ENCODE results near the gene ASTN2.
A peak's percentile ranks its signal among the peaks of the same experiment; 100 is the strongest.
"Not testable (repeated sequence)": the region's sequence is repeated elsewhere in the genome, so short reads cannot be mapped to it uniquely, and the experiment has no call there.

ASTN2 gene

GRCh38 chr9:116907989-116908388 lies 506.9 kb downstream of the ASTN2 start:
- no peak overlapping the region for H3K4me3 ChIP-seq (ENCODE audit: low read depth, low read length)
- TF ChIP-seq, protein P1, sequence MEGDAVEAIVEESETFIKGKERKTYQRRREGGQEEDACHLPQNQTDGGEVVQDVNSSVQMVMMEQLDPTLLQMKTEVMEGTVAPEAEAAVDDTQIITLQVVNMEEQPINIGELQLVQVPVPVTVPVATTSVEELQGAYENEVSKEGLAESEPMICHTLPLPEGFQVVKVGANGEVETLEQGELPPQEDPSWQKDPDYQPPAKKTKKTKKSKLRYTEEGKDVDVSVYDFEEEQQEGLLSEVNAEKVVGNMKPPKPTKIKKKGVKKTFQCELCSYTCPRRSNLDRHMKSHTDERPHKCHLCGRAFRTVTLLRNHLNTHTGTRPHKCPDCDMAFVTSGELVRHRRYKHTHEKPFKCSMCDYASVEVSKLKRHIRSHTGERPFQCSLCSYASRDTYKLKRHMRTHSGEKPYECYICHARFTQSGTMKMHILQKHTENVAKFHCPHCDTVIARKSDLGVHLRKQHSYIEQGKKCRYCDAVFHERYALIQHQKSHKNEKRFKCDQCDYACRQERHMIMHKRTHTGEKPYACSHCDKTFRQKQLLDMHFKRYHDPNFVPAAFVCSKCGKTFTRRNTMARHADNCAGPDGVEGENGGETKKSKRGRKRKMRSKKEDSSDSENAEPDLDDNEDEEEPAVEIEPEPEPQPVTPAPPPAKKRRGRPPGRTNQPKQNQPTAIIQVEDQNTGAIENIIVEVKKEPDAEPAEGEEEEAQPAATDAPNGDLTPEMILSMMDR (IDR thresholded peaks at IDR 0.05; ENCODE audit: low read depth, low read length, missing control alignments): no peak
- DNase-seq (ENCODE audit: low read depth): no peak

DNA sequence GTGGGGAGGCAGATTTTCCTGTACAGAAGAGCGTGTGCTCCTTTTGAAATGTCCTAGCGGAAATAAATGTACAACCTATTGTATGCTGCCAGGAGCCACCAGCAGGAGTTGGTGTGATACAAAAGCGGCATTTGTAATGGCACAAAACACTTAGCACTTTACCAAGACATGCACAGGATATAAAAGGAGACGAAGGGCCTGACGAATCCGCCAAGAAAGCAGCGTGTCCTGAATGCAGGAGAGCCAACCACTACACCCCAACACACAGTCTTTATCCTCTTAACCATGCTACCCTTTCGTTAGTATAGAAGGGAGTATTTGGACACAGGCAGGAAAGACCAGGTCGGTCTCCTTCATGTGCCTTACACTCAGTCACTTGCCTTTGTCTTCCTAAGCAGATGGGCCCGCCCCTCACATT lies 509.7 kb downstream of the ASTN2 start:
- TF ChIP-seq, protein P1 (IDR thresholded peaks at IDR 0.05; ENCODE audit: low read depth, low read length, missing control alignments): no peak
- no peak for DNase-seq (ENCODE audit: low read depth)
- H3K4me3 ChIP-seq (ENCODE audit: low read depth, low read length): no peak overlapping the region

DNA sequence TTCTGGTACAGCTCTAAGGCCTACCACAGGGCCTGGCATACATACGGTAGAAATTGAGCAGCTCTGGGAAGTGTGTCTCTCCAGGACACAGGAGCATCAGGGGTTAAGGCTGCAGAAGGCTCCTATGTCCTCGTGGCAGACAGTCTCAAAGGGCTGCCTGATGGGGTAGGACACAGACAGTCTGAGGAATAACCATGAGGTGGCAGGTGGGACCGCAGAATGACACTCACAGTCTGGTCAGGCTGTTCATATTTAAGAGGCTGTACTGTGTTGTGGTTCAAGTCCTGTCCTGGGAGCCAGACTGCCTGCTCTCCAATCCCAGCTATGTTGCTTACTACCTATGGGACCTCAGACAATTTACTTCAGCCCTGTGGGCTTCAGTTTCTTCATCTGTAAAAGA lies 510.7 kb downstream of the ASTN2 start:
- no peak for DNase-seq (ENCODE audit: low read depth)
- TF ChIP-seq, protein P1 (IDR thresholded peaks at IDR 0.05; ENCODE audit: low read depth, low read length, missing control alignments): peak; percentile 7

DNA sequence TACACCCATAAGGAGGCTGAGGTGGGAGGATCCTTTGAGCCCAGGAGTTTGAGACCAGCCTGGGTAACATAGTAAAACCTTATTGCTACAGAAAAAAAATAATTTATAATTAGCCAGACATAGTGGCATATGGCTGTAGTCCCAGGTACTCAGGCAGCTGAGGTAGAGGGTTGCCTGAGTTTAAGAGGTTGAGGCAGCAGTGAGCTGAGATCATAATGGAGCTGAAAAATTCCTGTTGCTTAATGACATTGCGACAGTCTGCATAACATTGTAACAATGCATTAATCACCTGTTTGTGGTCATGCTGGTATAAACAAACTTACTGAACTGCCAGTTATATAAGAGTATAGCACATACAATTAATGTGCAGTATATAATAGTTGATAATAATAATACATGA lies 513.6 kb downstream of the ASTN2 start:
- no peak for DNase-seq (ENCODE audit: low read depth)
- TF ChIP-seq, protein P1 (IDR thresholded peaks at IDR 0.05; ENCODE audit: low read depth, low read length, missing control alignments): no peak

More for the DNA sequence above, 510.7 kb downstream of the ASTN2 start:
- H3K4me3 ChIP-seq (ENCODE audit: low read depth, low read length): no peak overlapping the region

GRCh38 chr9:116900543-116900942 lies 514.3 kb downstream of the ASTN2 start:
- no peak for DNase-seq (ENCODE audit: low read depth)
- H3K4me3 ChIP-seq (ENCODE audit: low read depth, low read length): no peak overlapping the region
- TF ChIP-seq, protein P1 (IDR thresholded peaks at IDR 0.05; ENCODE audit: low read depth, low read length, missing control alignments): no peak

More for the DNA sequence above, 513.6 kb downstream of the ASTN2 start:
- no peak overlapping the region for H3K4me3 ChIP-seq (ENCODE audit: low read depth, low read length)

DNA sequence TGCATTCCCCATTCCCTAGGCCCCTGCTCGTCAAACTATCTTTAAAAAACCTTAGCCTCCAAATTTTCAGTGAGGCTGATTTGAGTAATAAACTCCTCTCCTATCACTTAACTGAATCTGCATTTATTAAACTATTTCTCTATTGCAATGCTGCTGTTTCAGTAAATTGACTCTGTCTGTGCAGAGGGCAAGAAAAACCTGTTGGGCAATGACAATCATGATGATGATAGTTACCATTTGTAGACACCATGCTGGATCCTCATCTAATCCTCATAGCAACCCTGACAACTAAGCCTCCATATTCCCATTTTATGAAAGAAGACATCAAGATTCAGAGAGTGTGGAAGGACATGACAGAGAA lies 514.9 kb downstream of the ASTN2 start:
- TF ChIP-seq, protein P1 (IDR thresholded peaks at IDR 0.05; ENCODE audit: low read depth, low read length, missing control alignments): no peak
- no peak for DNase-seq (ENCODE audit: low read depth)
- H3K4me3 ChIP-seq (ENCODE audit: low read depth, low read length): no peak overlapping the region

- H3K4me3 ChIP-seq (ENCODE audit: low read depth, low read length): no peak overlapping the region
- no peak for DNase-seq (ENCODE audit: low read depth)
- TF ChIP-seq, protein P1 (IDR thresholded peaks at IDR 0.05; ENCODE audit: low read depth, low read length, missing control alignments): no peak
These were observed 515.4 kb downstream of the ASTN2 start for GRCh38 chr9:116899337-116900006.

GRCh38 chr9:116898131-116898530 lies 516.7 kb downstream of the ASTN2 start:
- not testable (repeated sequence) for H3K4me3 ChIP-seq (ENCODE audit: low read depth, low read length); DNase-seq (ENCODE audit: low read depth)

All from GM12864 (cell line).